Fibroblast of villous mesenchyme (primary cell): ENCODE measurements around the gene TYW1B. TPM values are rescaled to one million over a fixed set of nuclear protein-coding genes. Genes with fewer than 3 reads are reported as not detected.
"Not testable (repeated sequence)": the region's sequence is repeated elsewhere in the genome, so short reads cannot be mapped to it uniquely, and the experiment has no call there.

ENCODE experiments used
- DNase-seq: peaks from one replicate; pipeline ENCODE4 v3.0.0-alpha.2; 2010; ENCODE audit warnings: low read depth
- H3K4me3 ChIP-seq: 2 replicates; pipeline ENCODE4 v1.5.1; 2011; ENCODE audit warnings: low read depth, mild to moderate bottlenecking, low read length
- total RNA-seq: library from RNA; depleted of rRNA; stranded (reverse); fragments of >200 nt; gene quantifications from 2 replicates; pipeline ENCODE4 v1.2.3, GENCODE V29; 2012
- TF ChIP-seq, protein P1 (sequence below): IDR thresholded peaks from 2 replicates; pipeline ENCODE4 v1.5.1; 2012; ENCODE audit warnings: low read depth, mild to moderate bottlenecking, low read length; ENCODE audit not compliant: insufficient read depth

The TYW1B gene
- total RNA-seq, 1 donor, result 2.2 TPM

DNA sequence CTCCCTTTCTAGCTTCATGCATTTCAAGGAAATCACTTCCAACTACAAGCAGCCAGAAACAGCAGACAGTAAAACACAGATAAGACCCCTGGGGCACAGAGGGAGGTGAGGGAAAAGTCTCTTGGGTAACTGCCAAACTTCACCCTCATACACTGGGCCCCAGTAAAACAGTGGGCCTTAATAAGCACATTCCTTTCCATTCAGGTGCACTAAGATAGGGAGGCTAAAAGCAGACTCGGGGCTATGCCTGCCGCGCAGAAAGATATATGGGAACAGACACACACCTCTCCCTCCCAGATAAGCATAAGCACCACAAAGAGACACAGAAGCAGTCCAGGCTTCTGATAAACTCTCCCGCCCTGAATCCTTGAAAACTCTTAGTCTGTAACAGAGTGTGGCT lies 117.0 kb downstream of the TYW1B start:
- TF ChIP-seq, protein P1, sequence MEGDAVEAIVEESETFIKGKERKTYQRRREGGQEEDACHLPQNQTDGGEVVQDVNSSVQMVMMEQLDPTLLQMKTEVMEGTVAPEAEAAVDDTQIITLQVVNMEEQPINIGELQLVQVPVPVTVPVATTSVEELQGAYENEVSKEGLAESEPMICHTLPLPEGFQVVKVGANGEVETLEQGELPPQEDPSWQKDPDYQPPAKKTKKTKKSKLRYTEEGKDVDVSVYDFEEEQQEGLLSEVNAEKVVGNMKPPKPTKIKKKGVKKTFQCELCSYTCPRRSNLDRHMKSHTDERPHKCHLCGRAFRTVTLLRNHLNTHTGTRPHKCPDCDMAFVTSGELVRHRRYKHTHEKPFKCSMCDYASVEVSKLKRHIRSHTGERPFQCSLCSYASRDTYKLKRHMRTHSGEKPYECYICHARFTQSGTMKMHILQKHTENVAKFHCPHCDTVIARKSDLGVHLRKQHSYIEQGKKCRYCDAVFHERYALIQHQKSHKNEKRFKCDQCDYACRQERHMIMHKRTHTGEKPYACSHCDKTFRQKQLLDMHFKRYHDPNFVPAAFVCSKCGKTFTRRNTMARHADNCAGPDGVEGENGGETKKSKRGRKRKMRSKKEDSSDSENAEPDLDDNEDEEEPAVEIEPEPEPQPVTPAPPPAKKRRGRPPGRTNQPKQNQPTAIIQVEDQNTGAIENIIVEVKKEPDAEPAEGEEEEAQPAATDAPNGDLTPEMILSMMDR, result no peak
- no peak for DNase-seq
- no peak overlapping the region for H3K4me3 ChIP-seq

DNA sequence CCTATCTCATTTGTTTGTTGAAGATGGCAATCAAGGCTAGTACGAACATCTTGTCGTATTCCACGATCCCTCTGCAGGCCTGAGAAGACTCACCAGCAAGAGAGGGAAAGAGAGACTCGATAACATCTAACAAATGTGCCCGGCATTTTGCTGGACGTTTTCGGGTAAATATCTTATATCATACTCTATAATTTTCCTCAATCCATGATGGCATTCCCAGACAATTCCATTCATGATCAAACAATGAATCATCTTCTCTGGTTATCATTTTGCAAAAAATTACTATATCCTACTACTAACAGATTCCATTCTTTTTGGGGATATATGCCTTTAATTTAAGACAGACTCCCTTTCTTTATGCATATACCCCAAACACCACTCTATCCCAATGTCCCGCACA lies 118.1 kb downstream of the TYW1B start:
- no peak for DNase-seq
- TF ChIP-seq, protein P1, result no peak
- H3K4me3 ChIP-seq, result no peak overlapping the region

DNA sequence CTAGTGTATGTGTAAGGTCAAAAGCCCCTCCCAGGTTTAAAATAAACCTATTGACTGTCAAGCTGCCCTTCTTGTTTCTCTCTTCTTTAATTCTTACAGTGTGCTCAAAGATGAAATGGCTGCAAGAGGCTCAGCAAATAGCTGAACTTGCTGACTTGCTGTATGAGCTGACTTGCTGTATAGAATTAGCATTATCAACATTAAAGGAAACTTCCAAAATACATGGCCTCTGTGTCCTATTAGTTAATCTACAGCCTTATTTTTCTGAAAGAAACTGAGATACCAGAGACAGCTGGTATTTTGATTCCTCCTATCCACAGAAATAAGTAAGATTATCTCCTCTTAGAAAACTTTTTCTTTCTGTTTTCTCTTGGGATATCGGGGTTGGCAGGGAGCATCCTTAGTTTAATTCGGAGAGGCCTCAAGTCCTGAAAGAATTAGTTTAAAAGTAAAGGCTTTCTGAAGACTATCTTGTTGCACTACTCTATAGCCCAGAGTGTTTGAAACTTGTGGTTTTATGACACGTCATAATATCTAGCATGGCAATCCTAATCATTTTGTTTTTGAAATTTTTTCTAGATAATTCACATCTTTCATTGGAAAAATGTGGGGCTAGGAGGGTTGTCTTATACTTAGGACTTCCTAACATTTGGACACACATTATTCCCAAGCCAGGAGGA lies 119.5 kb downstream of the TYW1B start:
- H3K4me3 ChIP-seq, DNase-seq: not testable (repeated sequence)

DNA sequence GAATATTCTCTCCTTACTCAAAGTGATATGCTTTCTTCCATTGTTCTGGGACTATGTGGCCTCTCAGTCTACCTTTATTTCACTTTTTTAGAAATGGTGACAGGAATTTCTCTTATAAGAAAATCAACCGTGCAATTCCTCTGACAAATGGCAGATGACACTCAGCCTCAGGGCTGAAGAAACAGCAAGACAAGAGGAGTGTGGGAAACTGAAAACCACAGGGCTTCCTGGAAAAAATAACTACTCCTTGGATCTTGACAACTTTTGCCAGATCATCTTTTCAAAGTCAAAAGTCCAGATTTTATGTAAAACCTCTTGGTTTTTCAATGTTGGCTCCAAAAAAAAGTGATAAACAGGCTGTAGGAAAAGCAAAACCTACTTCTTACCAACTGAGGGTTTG lies 121.5 kb downstream of the TYW1B start:
- no peak for DNase-seq
- TF ChIP-seq, protein P1, result no peak
- no peak overlapping the region for H3K4me3 ChIP-seq

DNA sequence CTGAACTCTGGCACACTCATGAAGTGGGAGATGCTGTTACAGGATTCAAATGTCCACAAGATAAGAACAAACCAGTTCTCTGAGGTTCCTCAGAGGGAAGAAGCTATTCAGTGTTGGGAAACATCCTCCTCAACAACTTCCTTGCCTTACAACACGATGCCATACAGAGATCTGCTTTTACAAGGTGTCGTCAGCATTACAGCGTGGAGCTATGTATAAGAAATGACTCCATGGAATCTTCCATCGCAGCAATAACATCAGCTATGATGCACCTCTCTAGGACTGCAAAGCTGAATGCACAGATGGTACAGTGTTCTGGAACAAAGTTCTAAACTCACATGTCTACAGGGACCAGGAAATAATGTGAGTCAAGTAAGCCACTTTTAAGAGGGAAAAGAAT lies 122.3 kb downstream of the TYW1B start:
- not testable (repeated sequence) for H3K4me3 ChIP-seq
- peak; percentile 83 for DNase-seq

DNA sequence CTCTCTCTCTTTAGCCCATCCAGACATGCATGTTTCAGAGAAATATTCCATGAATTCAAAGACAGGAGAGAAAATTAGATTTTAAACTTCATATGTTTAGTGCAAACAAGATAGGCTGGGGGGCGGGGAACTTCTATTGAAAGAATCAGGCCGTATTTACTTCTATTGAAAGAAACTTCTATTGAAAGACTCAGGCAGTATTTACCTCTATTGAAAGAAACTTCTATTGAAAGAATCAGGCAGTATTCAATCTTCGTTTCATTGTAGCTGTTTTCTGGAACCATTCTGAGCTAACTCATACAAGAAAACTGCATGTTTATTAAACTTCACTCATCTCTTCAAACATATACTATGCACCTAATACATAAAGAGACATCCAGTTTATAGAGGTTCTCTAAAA lies 123.1 kb downstream of the TYW1B start:
- TF ChIP-seq, protein P1, result no peak
- DNase-seq, result no peak
- no peak overlapping the region for H3K4me3 ChIP-seq

DNA sequence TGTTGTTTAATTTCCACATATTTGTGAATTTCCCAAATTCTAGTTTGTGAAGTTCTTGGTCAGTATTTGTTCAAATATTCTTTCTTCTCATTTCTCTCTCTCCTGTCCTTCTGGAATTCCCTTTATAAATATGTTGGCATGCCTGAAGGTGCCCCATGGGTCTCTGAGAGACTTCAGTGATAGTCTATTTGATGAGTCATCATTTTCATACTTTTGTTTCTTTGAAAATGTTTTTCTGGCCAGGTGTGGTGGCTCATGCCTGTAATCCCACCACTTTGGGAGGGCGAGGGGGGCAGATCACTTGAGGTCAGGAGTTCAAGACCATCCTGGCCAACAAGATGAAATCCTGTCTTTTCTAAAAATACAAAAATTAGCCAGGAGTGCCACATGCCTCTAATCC lies 127.5 kb downstream of the TYW1B start:
- DNase-seq, H3K4me3 ChIP-seq: not testable (repeated sequence)

DNA sequence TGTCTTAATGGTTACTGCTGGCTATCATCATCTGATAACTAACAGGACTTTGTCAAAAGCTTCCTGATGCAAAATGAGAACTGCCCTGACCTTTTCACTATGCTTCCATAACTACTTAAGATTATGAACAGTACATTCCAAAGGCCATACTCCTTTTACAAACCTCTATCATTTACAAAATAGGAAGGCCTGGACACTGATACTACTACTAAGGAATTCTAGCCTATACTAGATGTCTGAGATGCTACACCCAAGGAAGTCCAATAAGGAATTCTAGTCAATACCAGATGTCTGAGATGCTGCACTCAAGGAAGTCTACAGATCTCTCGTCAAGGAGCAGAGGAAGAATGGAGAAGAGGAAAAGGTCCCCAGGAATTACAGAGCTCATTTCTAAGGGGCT lies 130.9 kb downstream of the TYW1B start:
- not testable (repeated sequence) for H3K4me3 ChIP-seq
- peak; percentile 53 for DNase-seq

DNA sequence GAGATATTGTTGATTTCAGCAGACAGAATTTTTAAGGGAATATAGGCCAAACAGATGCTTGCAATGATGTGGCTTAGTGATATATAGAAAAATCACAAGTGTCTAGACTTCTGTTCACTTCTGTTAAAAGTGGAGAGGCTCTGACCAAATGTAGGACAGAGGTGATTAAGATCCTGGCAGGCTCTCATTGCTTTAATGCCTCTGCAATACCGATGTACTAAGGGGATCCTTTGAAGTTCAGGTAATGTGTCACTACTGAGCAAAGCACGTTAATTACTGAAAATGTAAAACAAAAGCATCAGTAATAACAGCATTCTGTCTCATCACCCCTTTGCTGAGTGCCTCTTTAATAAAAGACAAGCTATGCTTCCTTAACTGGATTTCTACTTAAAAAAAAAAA lies 131.4 kb downstream of the TYW1B start:
- not testable (repeated sequence) for DNase-seq, H3K4me3 ChIP-seq

DNA sequence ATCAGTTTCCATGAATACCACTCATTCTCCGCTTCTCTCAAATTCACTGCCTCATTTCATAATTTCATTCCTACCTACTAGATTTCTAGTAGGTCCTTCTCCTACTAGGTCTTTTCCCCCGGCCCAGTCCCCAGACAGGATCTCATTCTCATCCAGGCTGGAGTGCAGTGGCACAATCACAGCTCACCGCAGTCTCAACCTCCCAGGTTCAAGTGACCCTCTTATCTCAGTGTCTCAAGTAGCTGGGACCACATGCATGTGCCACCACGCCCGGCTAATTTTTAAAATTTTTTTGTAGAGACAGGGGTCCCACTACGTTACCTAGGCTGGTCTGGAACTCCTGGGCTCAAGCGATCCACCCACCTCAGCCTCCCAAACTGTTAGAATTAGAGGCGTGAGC lies 132.5 kb downstream of the TYW1B start:
- not testable (repeated sequence) for DNase-seq, H3K4me3 ChIP-seq

DNA sequence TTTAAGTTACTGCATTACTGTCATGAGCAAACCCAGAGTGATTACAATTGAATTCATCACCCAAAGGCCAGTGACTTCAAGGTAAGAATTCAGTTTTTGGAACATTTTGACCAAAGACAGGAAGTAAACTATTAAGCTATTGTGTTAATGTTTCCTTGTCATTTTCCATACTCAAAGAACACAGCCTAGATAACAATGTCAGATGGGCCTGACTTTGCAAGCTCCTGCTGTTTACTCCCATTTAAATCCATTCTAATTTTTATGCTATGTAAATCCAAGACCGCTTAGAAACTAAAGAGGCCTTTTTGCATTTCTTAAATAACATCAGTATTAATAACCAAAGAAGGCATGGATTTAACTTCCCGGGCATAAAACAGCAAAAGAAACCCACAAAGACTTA lies 136.6 kb downstream of the TYW1B start:
- DNase-seq, result not testable (repeated sequence)

DNA sequence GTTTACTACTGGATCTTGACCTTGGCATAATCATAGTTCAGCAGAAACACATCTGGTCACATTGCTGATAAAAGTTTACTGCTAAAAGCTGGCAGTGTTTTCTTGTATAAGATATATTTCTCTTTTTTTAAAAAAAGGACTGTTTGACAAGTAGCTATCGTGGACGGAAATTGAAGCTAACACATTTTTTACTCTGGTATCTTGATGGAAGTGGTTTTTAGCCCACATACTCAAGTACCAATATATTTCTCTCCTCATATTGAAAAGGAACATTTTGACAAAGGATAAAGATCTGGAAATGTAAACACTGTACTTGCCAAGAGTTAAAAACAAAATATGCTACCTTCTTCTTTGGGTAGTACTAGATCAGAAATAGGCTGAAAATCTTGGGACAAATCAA lies 137.8 kb downstream of the TYW1B start:
- DNase-seq, result peak; percentile 51
- H3K4me3 ChIP-seq, result not testable (repeated sequence)

More for the DNA sequence above, 136.6 kb downstream of the TYW1B start:
- H3K4me3 ChIP-seq, result not testable (repeated sequence)

DNA sequence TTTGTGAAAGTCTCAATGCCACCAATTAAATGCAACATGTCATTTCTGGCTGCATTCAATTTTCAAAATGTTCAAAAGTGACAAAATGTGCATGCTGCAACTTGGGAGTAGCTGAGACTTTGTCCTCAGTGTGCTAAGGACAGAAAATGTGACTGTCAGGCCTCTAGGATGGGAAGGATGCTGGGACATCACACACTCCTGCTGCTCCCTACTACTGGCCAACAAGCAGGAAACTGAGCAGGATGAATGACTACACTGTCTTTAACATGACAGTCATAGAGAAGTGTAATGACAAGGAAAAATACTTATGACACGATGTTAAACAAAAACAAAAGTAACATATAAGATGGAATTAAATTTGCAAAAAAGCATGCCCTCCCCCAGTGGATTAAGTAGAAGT lies 138.7 kb downstream of the TYW1B start:
- H3K4me3 ChIP-seq, result not testable (repeated sequence)

DNA sequence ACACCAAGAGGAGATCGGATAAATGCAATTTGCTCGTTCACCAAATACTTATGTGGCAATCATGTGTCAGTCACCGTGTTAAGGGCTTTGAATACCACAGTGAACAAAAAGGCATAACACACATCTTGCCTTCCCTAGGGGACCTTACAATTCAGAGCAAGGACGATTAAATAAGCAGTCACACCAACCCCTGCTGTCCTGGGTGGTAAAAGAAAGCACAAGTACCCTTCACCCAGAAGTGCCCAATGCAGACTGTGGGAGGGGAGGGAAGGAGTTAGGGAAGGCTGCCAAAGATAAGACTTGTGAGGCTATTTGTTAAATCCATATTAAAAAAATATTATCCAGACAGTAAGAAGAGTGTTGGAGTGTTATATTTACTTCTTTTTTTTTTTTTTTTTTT lies 146.8 kb downstream of the TYW1B start:
- DNase-seq, H3K4me3 ChIP-seq: not testable (repeated sequence)

More for the DNA sequence above, 138.7 kb downstream of the TYW1B start:
- not testable (repeated sequence) for DNase-seq

DNA sequence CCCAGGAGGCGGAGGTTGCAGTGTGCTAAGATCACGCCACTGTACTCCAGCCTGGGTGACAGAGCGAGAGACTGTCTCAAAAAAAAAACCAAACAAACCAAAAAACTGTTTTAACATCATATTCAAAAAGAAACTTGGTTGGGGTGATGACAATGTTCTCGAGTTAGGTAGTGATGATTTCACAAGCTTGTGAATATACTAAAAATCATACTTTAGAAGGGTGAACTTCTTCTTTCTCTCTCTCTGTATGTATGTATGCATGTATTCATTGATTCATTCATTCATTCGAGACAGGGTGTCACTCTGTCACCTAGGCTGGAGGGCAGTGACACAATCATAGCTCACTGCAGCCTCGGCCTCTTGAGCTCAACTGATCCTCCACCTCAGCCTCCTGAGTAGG lies 151.1 kb downstream of the TYW1B start:
- not testable (repeated sequence) for DNase-seq, H3K4me3 ChIP-seq
